Vagina (tissue), 2 donors: Measurements from ENCODE around the gene DNAH7. TPM values are rescaled to one million over a fixed set of nuclear protein-coding genes. Genes with fewer than 3 reads are reported as not detected.
"Not testable (repeated sequence)": the region's sequence is repeated elsewhere in the genome, so short reads cannot be mapped to it uniquely, and the experiment has no call there.

Source experiments
- DNase-seq, 2 donors: peaks; one replicate each; pipeline ENCODE4 v3.0.0-alpha.2; 2017; ENCODE audit errors: extremely low spot score in 2 of 2
- H3K27ac ChIP-seq: fragments of 200-600 bp; sonication (generic); one replicate; pipeline ENCODE4 v1.5.1; 2019
- H3K27me3 ChIP-seq: fragments of 200-600 bp; sonication (generic); one replicate; pipeline ENCODE4 v1.5.1; 2019
- H3K36me3 ChIP-seq, 2 donors: fragments of 200-600 bp; sonication (generic); one replicate each; pipeline ENCODE4 v1.5.1; 2017 to 2019
- H3K4me1 ChIP-seq: fragments of 200-600 bp; sonication (generic); one replicate; pipeline ENCODE4 v1.5.1; 2019
- H3K4me3 ChIP-seq, 2 donors: fragments of 200-600 bp; sonication (generic); 1 replicate in 1 of 2; 2 replicates in 1 of 2; pipeline ENCODE4 v1.5.1; 2016 to 2019
- H3K9me3 ChIP-seq: fragments of 200-600 bp; sonication (generic); one replicate; pipeline ENCODE4 v1.5.1; 2019
- CTCF ChIP-seq, 3 experiments: fragments of 450-650 bp in 2 of 3; fragments of 200-600 bp in 1 of 3; sonication (generic) in 1 of 3; IDR thresholded peaks; one replicate each; pipeline ENCODE4 v1.5.1; 2017 to 2019; ENCODE audit warnings: antibody characterized with exemption in 3 of 3, mild to moderate bottlenecking in 2 of 3, moderate library complexity in 2 of 3
- POLR2A ChIP-seq, 2 donors: fragments of 450-650 bp; IDR thresholded peaks; one replicate each; pipeline ENCODE4 v1.6.1; 2017; ENCODE audit warnings: antibody characterized with exemption in 2 of 2, mild to moderate bottlenecking in 2 of 2, moderate library complexity in 2 of 2
- POLR2AphosphoS5 ChIP-seq, 2 donors: sonication (generic); formaldehyde crosslinking; IDR thresholded peaks; one replicate each; pipeline ENCODE4 v1.9.0; 2017; ENCODE audit warnings: antibody characterized with exemption in 2 of 2, mild to moderate bottlenecking in 2 of 2, low read depth in 1 of 2; ENCODE audit not compliant: insufficient read depth in 1 of 2
- intact Hi-C: fragments of 100-400 bp; cut with DNase I; formaldehyde crosslinking; loops from one replicate; pipeline ENCODE4 v1.15.1; 2023
- total RNA-seq: library from RNA; depleted of rRNA; stranded (reverse); fragments of >200 nt; gene quantifications from one replicate; pipeline ENCODE4 v1.2.3, GENCODE V29; 2016

The DNAH7 gene
- total RNA-seq, 1 donor from 2014 or later = 0.49 TPM

- no peaks in the 10 kb centered on the region for H3K36me3 ChIP-seq
- intact Hi-C loops = no loop called here
- no peaks in the 10 kb centered on the region for H3K9me3 ChIP-seq
- DNase-seq = no peak
- TF ChIP-seq POLR2AphosphoS5 (IDR thresholded peaks at IDR 0.05; ENCODE audit: insufficient read depth in 1 of 2, low read depth in 1 of 2) (no peak), POLR2A (IDR thresholded peaks at IDR 0.05) (no peak), CTCF (IDR thresholded peaks at IDR 0.05) (no peak)
- no peaks in the 10 kb centered on the region for H3K4me1 ChIP-seq
- H3K27me3 ChIP-seq = no peaks in the 10 kb centered on the region
- H3K4me3 ChIP-seq = no peak overlapping the region
- no peak overlapping the region for H3K27ac ChIP-seq
Measured at GRCh38 chr2:196099916-196100315, 31.3 kb upstream of the DNAH7 start.

- Histone ChIP-seq H3K36me3 (no peaks in the 10 kb centered on the region), H3K4me3 (no peak overlapping the region), H3K4me1 (no peaks in the 10 kb centered on the region), H3K27ac (no peak overlapping the region), H3K27me3 (no peaks in the 10 kb centered on the region), H3K9me3 (no peaks in the 10 kb centered on the region)
- no peak for DNase-seq
- intact Hi-C loops = no loop called here
- TF ChIP-seq POLR2AphosphoS5 (IDR thresholded peaks at IDR 0.05; ENCODE audit: insufficient read depth in 1 of 2, low read depth in 1 of 2) (no peak), POLR2A (IDR thresholded peaks at IDR 0.05) (no peak), CTCF (IDR thresholded peaks at IDR 0.05) (no peak)
Measured at GRCh38 chr2:196097864-196098660, 29.4 kb upstream of the DNAH7 start.

- H3K4me1 ChIP-seq = no peaks in the 10 kb centered on the region
- TF ChIP-seq POLR2A (IDR thresholded peaks at IDR 0.05) (no peak), POLR2AphosphoS5 (IDR thresholded peaks at IDR 0.05; ENCODE audit: insufficient read depth in 1 of 2, low read depth in 1 of 2) (no peak), CTCF (IDR thresholded peaks at IDR 0.05) (no peak)
- H3K36me3 ChIP-seq = no peaks in the 10 kb centered on the region
- H3K4me3 ChIP-seq = no peak overlapping the region
- DNase-seq = no peak
- no peaks in the 10 kb centered on the region for H3K27me3 ChIP-seq
- intact Hi-C loops = no loop called here
- no peaks in the 10 kb centered on the region for H3K9me3 ChIP-seq
- H3K27ac ChIP-seq = no peak overlapping the region
Measured at GRCh38 chr2:196096982-196097745, 28.5 kb upstream of the DNAH7 start.

GRCh38 chr2:196096264-196096663 lies 27.6 kb upstream of the DNAH7 start:
- DNase-seq = no peak
- Histone ChIP-seq H3K4me3 (no peak overlapping the region), H3K27ac (no peak overlapping the region), H3K27me3 (no peaks in the 10 kb centered on the region), H3K9me3 (no peaks in the 10 kb centered on the region), H3K36me3 (no peaks in the 10 kb centered on the region), H3K4me1 (no peaks in the 10 kb centered on the region)
- TF ChIP-seq POLR2A (IDR thresholded peaks at IDR 0.05) (no peak), POLR2AphosphoS5 (IDR thresholded peaks at IDR 0.05; ENCODE audit: insufficient read depth in 1 of 2, low read depth in 1 of 2) (no peak), CTCF (IDR thresholded peaks at IDR 0.05) (no peak)
- intact Hi-C loops = no loop called here

GRCh38 chr2:196089448-196089847 lies 20.8 kb upstream of the DNAH7 start:
- H3K9me3 ChIP-seq, H3K4me1 ChIP-seq, DNase-seq, H3K27ac ChIP-seq, intact Hi-C loops, H3K36me3 ChIP-seq, H3K27me3 ChIP-seq, H3K4me3 ChIP-seq: not testable (repeated sequence)
